SK-N-SH (cell line): Measurements from ENCODE around the gene ZNF444. TPM values are rescaled to one million over a fixed set of nuclear protein-coding genes. Genes with fewer than 3 reads are reported as not detected.
"Not testable (repeated sequence)": the region's sequence is repeated elsewhere in the genome, so short reads cannot be mapped to it uniquely, and the experiment has no call there.

ENCODE experiments used
- CTCF ChIA-PET: fragments of 300-600, 350-600 bp; formaldehyde crosslinking; extraction: SDS; loops from one replicate; lab custom pipeline; 2021; lab: Yijun Ruan, JAX
- POLR2A ChIA-PET: fragments of 350-600 bp; sonication (Branson Sonifier 250); formaldehyde crosslinking; extraction: SDS; loops from one replicate; lab custom pipeline; 2020; ENCODE audit warnings: antibody characterized with exemption, inconsistent platforms; lab: Yijun Ruan, JAX
- DNase-seq: peaks from one replicate; pipeline ENCODE4 v3.0.0; 2012
- H2AFZ ChIP-seq: fragments of 200-600 bp; sonication (generic); 2 replicates; pipeline ENCODE4 v1.8.1; 2016; ENCODE audit warnings: antibody characterized with exemption, mild to moderate bottlenecking, low read depth
- H3F3A ChIP-seq: fragments of 200-600 bp; sonication (generic); replicated peaks from 2 replicates; pipeline ENCODE3; 2016; ENCODE audit warnings: antibody characterized with exemption, mild to moderate bottlenecking; ENCODE audit not compliant: insufficient read depth
- H3K27ac ChIP-seq, 2 experiments: fragments of 200-500 bp in 1 of 2; fragments of 200-600 bp in 1 of 2; sonication (Bioruptor generic) in 1 of 2; sonication (generic), shearing (Covaris generic) in 1 of 2; 2 replicates each; pipeline versions ENCODE4 v1.5.1 to v1.6.1; 2014 to 2016; ENCODE audit warnings: low read depth in 2 of 2, inconsistent platforms in 1 of 2, low read length in 1 of 2, mild to moderate bottlenecking in 1 of 2, mixed read lengths in 1 of 2
- H3K27me3 ChIP-seq: fragments of 200-600 bp; sonication (generic), shearing (Covaris generic); 2 replicates; pipeline ENCODE4 v1.6.1; 2016; ENCODE audit warnings: mixed run types; ENCODE audit not compliant: insufficient read depth
- H3K36me3 ChIP-seq, 2 experiments: fragments of 200-500 bp in 1 of 2; fragments of 200-600 bp in 1 of 2; sonication (Bioruptor generic) in 1 of 2; sonication (generic) in 1 of 2; replicated peaks in 1 of 2; 2 replicates each; pipeline versions ENCODE3 to v1.5.1; 2014 to 2016; ENCODE audit warnings: low read length in 1 of 2, mild to moderate bottlenecking in 1 of 2; ENCODE audit not compliant: insufficient read depth in 2 of 2, control insufficient read depth in 1 of 2
- H3K4me1 ChIP-seq, 2 experiments: fragments of 200-500 bp in 1 of 2; fragments of 200-600 bp in 1 of 2; sonication (Bioruptor generic) in 1 of 2; sonication (generic), shearing (Covaris generic) in 1 of 2; 2 replicates each; pipeline versions ENCODE4 v1.5.1 to v1.6.1; 2014 to 2016; ENCODE audit warnings: low read depth in 1 of 2, low read length in 1 of 2, mixed run types in 1 of 2; ENCODE audit not compliant: insufficient read depth in 2 of 2, control insufficient read depth in 1 of 2
- H3K4me2 ChIP-seq: fragments of 200-600 bp; sonication (generic), shearing (Covaris generic); 2 replicates; pipeline ENCODE4 v1.6.1; 2017; ENCODE audit warnings: mixed run types
- H3K4me3 ChIP-seq, 2 experiments: fragments of 200-500 bp in 1 of 2; fragments of 200-600 bp in 1 of 2; sonication (Bioruptor generic) in 1 of 2; sonication (generic), shearing (Covaris generic) in 1 of 2; 2 replicates each; pipeline versions ENCODE4 v1.5.1 to v1.8.1; 2014 to 2016; ENCODE audit warnings: low read depth in 2 of 2, inconsistent platforms in 1 of 2, low read length in 1 of 2, mild to moderate bottlenecking in 1 of 2, mixed read lengths in 1 of 2, moderate library complexity in 1 of 2
- H3K79me2 ChIP-seq: fragments of 200-600 bp; sonication (generic); 2 replicates; pipeline ENCODE4 v1.8.1; 2017; ENCODE audit warnings: mild to moderate bottlenecking; ENCODE audit not compliant: insufficient read depth
- H3K9ac ChIP-seq: fragments of 200-600 bp; sonication (generic); 2 replicates; pipeline ENCODE4 v1.6.1; 2017; ENCODE audit warnings: mixed run types
- H3K9me2 ChIP-seq: fragments of 200-600 bp; sonication (generic); 2 replicates; pipeline ENCODE4 v1.6.1; 2017; ENCODE audit warnings: mixed run types
- H3K9me3 ChIP-seq: fragments of 200-600 bp; sonication (generic); 2 replicates; pipeline ENCODE4 v1.6.1; 2017; ENCODE audit warnings: mixed run types, mild to moderate bottlenecking, moderate library complexity
- H4K20me1 ChIP-seq: fragments of 200-600 bp; sonication (generic); 2 replicates; pipeline ENCODE4 v1.6.1; 2017; ENCODE audit warnings: mild to moderate bottlenecking, mixed run types; ENCODE audit not compliant: insufficient read depth
- CHD2 ChIP-seq: fragments of 150-350 bp; IDR thresholded peaks from 2 replicates; pipeline ENCODE4 v1.6.1; 2018; ENCODE audit warnings: low read length; ENCODE audit not compliant: partially characterized antibody
- FOXJ3 ChIP-seq: sonication (generic); formaldehyde crosslinking; IDR thresholded peaks from 2 replicates; pipeline ENCODE4 v1.5.1; 2020; ENCODE audit warnings: mild to moderate bottlenecking, missing genetic modification reagents
- NRF1 ChIP-seq: IDR thresholded peaks from 2 replicates; pipeline ENCODE4 v1.6.1; 2012; ENCODE audit warnings: low read depth, mild to moderate bottlenecking, low read length
- POLR2AphosphoS5 ChIP-seq: IDR thresholded peaks from 2 replicates; pipeline ENCODE4 v1.6.1; 2012; ENCODE audit warnings: low read depth, low read length
- RFX5 ChIP-seq: IDR thresholded peaks from 2 replicates; pipeline ENCODE4 v1.6.1; 2012; ENCODE audit warnings: mild to moderate bottlenecking, improper control_type of control experiment, low read length
- RXRA ChIP-seq: IDR thresholded peaks from 2 replicates; pipeline ENCODE4 v1.4.0; 2012; ENCODE audit warnings: low read depth, mild to moderate bottlenecking, borderline replicate concordance
- TAF1 ChIP-seq: IDR thresholded peaks from 2 replicates; pipeline ENCODE4 v1.6.1; 2012; ENCODE audit warnings: low read depth, mild to moderate bottlenecking, low read length, moderate library complexity, borderline replicate concordance
- YY1 ChIP-seq: IDR thresholded peaks from 2 replicates; pipeline ENCODE4 v1.4.0; 2012; ENCODE audit warnings: low read depth, mild to moderate bottlenecking
- WGBS: methylation state at CpG from one replicate; pipeline ENCODE4 v1.1.6; 2017; ENCODE audit warnings: low lambda C conversion rate; 5-methylcytosine and 5-hydroxymethylcytosine counted together
- polyA plus RNA-seq, 3 experiments: library from polyadenylated mRNA; depleted of rRNA; stranded (reverse); fragments of >200 nt; gene quantifications; 2 replicates each; pipeline ENCODE4 v1.2.3, GENCODE V29; 2012
- TF ChIP-seq, protein P1 (sequence below): fragments of 200-600 bp; sonication (generic); IDR thresholded peaks from 2 replicates; pipeline ENCODE4 v1.6.1; 2017; ENCODE audit warnings: antibody characterized with exemption, mild to moderate bottlenecking, moderate library complexity
- TF ChIP-seq, protein P2 (sequence below): IDR thresholded peaks from 2 replicates; pipeline ENCODE4; 2012
- TF ChIP-seq, protein P3 (sequence below): fragments of 150-350 bp; IDR thresholded peaks from 2 replicates; pipeline ENCODE4 v1.6.1; 2016; ENCODE audit warnings: mild to moderate bottlenecking, low read depth, low read length
- TF ChIP-seq, protein P4 (sequence below): IDR thresholded peaks from 2 replicates; pipeline ENCODE4 v1.6.1; 2012; ENCODE audit warnings: mild to moderate bottlenecking, low read depth, low read length, moderate library complexity

ZNF444 gene
- polyA plus RNA-seq, 1 of the 3 experiments (the other 2 are of a cell fraction), result 23.2 TPM

DNA sequence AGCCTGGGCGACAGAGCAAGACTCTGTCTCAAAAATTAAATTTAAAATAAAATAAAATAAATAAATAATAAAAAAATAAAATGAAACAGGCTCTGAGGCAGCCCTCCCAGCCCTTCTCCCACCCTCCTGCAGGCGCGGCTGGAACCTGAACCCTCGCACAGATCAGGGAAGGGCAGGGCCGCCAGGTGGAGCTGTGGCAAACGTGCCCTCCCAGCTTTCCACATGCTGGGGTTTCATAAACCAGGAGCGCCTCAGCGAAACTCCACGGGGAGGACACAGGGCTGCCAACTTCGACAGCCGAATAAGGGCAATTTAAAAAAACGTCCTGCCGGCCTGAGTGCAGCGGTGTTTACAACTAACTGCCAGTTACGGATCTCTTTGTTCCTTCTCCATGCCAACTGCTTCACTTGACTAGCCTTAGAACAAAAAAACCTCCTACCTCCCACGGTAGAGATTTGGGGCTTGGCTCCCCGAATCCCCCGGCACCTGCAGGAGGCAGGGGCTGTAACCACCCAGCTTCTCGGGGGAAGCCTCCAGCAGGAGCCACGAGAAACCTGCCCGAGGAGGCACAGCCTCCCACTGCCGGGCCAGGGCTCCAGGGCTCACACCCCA is 35.9 kb upstream of the ZNF444 start:
- WGBS, result 84% methylated on average over 17 of the region's 22 CpGs
- CTCF ChIA-PET, result interaction anchor here (1.3 kb wide), 1 partner anchor 29 kb away, joined by 5 read pairs; no protein-coding TSS in a partner anchor
- peaks cover 0 to 24% of the 10 kb centered on the region in 2 experiments for H3K36me3 ChIP-seq
- peaks cover 80% of the 10 kb centered on the region for H3K79me2 ChIP-seq
- H2AFZ ChIP-seq, result no peak overlapping the region
- no peak for DNase-seq
- no peak overlapping the region; a peak in 1 of 4 replicates for H3K4me3 ChIP-seq
- TF ChIP-seq CHD2 (no peak), RFX5 (no peak)
- TF ChIP-seq, protein P1, sequence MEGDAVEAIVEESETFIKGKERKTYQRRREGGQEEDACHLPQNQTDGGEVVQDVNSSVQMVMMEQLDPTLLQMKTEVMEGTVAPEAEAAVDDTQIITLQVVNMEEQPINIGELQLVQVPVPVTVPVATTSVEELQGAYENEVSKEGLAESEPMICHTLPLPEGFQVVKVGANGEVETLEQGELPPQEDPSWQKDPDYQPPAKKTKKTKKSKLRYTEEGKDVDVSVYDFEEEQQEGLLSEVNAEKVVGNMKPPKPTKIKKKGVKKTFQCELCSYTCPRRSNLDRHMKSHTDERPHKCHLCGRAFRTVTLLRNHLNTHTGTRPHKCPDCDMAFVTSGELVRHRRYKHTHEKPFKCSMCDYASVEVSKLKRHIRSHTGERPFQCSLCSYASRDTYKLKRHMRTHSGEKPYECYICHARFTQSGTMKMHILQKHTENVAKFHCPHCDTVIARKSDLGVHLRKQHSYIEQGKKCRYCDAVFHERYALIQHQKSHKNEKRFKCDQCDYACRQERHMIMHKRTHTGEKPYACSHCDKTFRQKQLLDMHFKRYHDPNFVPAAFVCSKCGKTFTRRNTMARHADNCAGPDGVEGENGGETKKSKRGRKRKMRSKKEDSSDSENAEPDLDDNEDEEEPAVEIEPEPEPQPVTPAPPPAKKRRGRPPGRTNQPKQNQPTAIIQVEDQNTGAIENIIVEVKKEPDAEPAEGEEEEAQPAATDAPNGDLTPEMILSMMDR, result peak; percentile 37
- TF ChIP-seq, all 33 proteins: peak for 1
- POLR2A ChIA-PET, result no interaction called here
- no peaks in the 10 kb centered on the region for H3F3A ChIP-seq
- no peak overlapping the region for H3K9ac ChIP-seq
- peaks cover 2 to 3% of the 10 kb centered on the region in 2 experiments; a peak in 2 of 4 replicates for H3K4me1 ChIP-seq
- no peak overlapping the region for H3K27ac ChIP-seq
- no peaks in the 10 kb centered on the region for H3K9me3 ChIP-seq
- no peak overlapping the region for H3K4me2 ChIP-seq
- H4K20me1 ChIP-seq, result peaks cover 86% of the 10 kb centered on the region
- H3K9me2 ChIP-seq, result no peaks in the 10 kb centered on the region
- H3K27me3 ChIP-seq, result no peaks in the 10 kb centered on the region

DNA sequence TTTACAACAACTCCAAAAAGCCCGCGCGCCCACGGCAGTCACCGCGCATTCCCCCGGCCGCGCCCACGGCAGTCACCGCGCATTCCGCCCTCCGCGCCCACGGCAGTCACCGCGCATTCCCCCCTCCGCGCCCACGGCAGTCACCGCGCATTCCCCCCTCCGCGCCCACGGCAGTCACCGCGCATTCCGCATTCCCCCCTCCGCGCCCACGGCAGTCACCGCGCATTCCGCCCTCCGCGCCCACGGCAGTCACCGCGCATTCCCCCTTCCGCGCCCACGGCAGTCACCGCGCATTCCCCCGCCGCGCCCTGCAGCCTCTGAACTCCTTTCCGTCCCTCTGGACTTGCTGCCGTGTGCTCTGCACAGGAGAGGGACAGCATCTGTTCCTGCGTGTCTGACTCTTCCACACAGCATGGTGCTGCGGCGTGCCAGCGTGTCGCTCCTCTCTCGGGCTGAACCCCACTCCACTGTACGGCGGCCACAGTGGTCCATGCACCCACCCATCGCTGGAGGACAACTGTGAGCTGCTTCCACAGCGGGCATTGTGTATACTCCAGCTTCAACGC is 35.2 kb upstream of the ZNF444 start:
- H3K4me3 ChIP-seq, H3K9ac ChIP-seq, H3K4me2 ChIP-seq, H3K9me3 ChIP-seq, H3K27ac ChIP-seq, POLR2A ChIA-PET, H3K27me3 ChIP-seq, H3K4me1 ChIP-seq, DNase-seq, H2AFZ ChIP-seq, H3F3A ChIP-seq, H3K9me2 ChIP-seq: not testable (repeated sequence)
- WGBS, result 97% methylated on average over 60 of the region's 61 CpGs
- H3K36me3 ChIP-seq, result peaks cover 0 to 23% of the 10 kb centered on the region in 2 experiments
- peaks cover 85% of the 10 kb centered on the region for H3K79me2 ChIP-seq
- CTCF ChIA-PET, result interaction anchor here (1.3 kb wide), 1 partner anchor 30 kb away, joined by 5 read pairs; no protein-coding TSS in a partner anchor
- H4K20me1 ChIP-seq, result peaks cover 91% of the 10 kb centered on the region

DNA sequence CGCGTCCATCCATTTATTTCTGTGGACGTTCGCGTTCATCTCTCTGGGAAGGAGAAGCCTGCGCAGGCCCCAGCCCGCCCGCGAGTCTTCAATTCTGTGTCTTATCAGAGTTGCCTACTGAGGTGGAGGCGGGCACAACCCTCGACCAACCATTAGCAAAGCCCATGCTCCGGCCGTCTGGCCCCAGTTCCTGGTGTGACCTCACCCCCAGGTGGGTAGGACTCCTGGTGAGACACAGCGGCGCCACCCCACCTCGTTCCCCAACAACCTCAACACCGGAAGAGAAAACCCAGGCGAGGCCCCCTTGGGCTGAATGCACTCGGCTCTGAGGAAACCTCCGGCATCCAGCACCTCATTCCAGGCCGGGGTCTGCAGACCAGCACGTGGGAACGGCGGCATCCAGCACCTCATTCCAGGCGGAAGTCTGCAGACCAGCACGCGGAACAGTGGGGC is 34.7 kb upstream of the ZNF444 start:
- no peak for DNase-seq
- CTCF ChIA-PET, result no interaction called here
- 96% methylated on average over 20 of the region's 27 CpGs for WGBS
- POLR2A ChIA-PET, result no interaction called here
- Histone ChIP-seq H3K27ac (no peak overlapping the region), H3K9me2 (no peaks in the 10 kb centered on the region), H4K20me1 (peaks cover 91% of the 10 kb centered on the region), H3K4me1 (peaks cover 5 to 13% of the 10 kb centered on the region in 2 experiments; a peak in 2 of 4 replicates), H3K9me3 (no peaks in the 10 kb centered on the region), H3K4me3 (no peak overlapping the region), H3K9ac (no peak overlapping the region), H3K79me2 (peaks cover 87% of the 10 kb centered on the region), H2AFZ (no peak overlapping the region), H3K36me3 (peaks cover 0 to 18% of the 10 kb centered on the region in 2 experiments), H3F3A (no peaks in the 10 kb centered on the region), H3K4me2 (no peak overlapping the region), H3K27me3 (no peaks in the 10 kb centered on the region)
- TF ChIP-seq, protein P2, sequence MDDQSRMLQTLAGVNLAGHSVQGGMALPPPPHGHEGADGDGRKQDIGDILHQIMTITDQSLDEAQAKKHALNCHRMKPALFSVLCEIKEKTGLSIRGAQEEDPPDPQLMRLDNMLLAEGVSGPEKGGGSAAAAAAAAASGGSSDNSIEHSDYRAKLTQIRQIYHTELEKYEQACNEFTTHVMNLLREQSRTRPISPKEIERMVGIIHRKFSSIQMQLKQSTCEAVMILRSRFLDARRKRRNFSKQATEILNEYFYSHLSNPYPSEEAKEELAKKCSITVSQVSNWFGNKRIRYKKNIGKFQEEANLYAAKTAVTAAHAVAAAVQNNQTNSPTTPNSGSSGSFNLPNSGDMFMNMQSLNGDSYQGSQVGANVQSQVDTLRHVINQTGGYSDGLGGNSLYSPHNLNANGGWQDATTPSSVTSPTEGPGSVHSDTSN, result no peak
- TF ChIP-seq TAF1 (no peak), FOXJ3 (no peak), RXRA (no peak), YY1 (no peak), POLR2AphosphoS5 (no peak), NRF1 (no peak)
- TF ChIP-seq, protein P3, sequence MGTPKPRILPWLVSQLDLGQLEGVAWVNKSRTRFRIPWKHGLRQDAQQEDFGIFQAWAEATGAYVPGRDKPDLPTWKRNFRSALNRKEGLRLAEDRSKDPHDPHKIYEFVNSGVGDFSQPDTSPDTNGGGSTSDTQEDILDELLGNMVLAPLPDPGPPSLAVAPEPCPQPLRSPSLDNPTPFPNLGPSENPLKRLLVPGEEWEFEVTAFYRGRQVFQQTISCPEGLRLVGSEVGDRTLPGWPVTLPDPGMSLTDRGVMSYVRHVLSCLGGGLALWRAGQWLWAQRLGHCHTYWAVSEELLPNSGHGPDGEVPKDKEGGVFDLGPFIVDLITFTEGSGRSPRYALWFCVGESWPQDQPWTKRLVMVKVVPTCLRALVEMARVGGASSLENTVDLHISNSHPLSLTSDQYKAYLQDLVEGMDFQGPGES, result no peak
- TF ChIP-seq, protein P4, sequence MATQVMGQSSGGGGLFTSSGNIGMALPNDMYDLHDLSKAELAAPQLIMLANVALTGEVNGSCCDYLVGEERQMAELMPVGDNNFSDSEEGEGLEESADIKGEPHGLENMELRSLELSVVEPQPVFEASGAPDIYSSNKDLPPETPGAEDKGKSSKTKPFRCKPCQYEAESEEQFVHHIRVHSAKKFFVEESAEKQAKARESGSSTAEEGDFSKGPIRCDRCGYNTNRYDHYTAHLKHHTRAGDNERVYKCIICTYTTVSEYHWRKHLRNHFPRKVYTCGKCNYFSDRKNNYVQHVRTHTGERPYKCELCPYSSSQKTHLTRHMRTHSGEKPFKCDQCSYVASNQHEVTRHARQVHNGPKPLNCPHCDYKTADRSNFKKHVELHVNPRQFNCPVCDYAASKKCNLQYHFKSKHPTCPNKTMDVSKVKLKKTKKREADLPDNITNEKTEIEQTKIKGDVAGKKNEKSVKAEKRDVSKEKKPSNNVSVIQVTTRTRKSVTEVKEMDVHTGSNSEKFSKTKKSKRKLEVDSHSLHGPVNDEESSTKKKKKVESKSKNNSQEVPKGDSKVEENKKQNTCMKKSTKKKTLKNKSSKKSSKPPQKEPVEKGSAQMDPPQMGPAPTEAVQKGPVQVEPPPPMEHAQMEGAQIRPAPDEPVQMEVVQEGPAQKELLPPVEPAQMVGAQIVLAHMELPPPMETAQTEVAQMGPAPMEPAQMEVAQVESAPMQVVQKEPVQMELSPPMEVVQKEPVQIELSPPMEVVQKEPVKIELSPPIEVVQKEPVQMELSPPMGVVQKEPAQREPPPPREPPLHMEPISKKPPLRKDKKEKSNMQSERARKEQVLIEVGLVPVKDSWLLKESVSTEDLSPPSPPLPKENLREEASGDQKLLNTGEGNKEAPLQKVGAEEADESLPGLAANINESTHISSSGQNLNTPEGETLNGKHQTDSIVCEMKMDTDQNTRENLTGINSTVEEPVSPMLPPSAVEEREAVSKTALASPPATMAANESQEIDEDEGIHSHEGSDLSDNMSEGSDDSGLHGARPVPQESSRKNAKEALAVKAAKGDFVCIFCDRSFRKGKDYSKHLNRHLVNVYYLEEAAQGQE, result no peak
